GM21528 (cell line): Measurements from ENCODE around the gene RNF141.

Source experiments
- ATAC-seq: cut with Tn5 transposase; IDR thresholded peaks from one replicate; pipeline ENCODE4 v1.9.1; 2021; ENCODE audit warnings: mild to moderate bottlenecking, moderate library complexity; ENCODE audit not compliant: unreplicated experiment, low FRiP score

Gene RNF141, protein sequence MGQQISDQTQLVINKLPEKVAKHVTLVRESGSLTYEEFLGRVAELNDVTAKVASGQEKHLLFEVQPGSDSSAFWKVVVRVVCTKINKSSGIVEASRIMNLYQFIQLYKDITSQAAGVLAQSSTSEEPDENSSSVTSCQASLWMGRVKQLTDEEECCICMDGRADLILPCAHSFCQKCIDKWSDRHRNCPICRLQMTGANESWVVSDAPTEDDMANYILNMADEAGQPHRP

DNA sequence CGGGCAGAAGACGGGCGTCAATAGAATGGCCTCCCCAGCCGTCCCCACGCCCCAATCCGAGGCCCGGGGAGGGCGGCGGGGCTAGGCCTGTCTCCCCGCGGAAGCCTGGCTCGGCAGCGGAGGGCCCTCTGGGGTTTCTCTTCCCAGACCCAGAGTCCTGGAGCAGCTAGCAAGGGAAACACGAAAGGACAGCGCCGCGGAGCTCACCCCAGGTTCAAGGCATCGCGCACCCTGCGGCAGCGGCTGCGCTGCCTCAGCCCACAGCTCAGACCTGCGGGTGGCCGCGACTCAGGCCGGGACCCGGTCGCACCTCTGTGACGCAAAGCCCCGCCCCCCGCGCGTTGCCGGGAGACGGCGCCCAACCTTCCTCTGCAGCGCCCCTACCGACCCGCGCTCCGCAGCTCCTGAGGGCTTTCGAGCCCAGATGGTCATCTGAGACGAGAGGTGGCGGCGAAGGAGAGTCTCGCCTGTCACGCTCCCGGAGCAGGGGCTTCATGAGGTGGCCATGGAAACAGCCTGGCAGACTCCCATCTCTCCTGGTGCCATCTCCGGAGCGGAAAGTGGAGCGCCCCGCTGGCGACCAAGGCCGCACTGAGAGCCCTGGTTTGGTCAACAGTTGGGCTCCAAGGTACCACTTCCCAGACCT is at the start of gene RNF141:
Gene RNF141 (minus strand): TSS at position 273 of the 646 bp plus-strand sequence. CDS start 7,029 bp downstream, outside the sequence.
- peak; percentile 99 for ATAC-seq

DNA sequence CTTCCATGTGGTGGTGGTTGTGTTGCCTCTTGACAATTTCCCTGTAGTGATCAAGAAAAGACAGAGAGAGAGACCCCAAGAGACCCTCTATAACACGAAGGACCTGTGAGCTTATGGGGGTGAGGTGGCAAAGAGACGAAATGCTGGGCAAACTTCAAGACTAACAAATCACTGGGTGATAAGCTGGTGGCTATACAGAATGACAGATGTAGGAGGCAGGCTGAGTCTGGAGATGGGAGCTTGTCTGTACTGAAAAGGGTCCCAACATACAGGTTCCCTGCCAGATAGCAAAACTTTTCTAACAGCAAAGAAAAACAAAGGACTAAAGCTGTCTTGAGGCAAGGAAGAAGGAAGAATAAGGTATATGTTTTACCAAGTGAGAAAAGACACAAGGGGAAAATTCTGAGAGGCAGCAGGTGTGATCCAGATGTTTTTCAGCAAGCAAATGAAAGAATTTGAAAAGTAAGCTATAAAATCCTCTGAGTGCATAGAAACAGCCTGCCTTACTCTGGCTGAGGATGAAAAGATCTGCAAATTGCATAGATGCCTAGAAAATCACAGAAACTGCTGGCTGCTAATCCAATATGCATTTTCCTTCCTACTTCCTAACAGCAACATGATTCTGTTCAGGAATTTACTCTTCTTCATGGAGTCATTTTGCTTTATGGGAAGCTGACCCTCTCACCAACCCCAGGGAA is 49.4 kb upstream of the RNF141 start:
- ATAC-seq = no peak

DNA sequence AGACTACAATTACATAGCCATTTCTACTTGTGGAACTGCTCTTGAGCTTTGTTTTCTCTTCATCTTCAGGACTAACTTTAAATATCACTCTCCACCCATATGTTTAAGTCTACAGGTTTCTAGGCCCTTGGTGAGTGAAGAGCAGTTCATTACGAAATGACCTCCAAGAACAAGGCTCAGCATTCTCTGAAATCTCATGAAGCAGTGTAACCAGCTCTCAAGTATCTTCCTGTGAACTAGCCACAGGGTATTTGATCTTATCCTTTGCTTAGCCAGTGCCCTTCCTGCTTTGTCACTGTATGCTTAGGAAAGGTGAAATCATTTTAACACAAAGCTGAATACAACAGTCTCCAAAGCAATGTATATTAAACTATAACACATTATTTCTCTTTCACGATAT is 47.9 kb upstream of the RNF141 start:
- no peak for ATAC-seq

DNA sequence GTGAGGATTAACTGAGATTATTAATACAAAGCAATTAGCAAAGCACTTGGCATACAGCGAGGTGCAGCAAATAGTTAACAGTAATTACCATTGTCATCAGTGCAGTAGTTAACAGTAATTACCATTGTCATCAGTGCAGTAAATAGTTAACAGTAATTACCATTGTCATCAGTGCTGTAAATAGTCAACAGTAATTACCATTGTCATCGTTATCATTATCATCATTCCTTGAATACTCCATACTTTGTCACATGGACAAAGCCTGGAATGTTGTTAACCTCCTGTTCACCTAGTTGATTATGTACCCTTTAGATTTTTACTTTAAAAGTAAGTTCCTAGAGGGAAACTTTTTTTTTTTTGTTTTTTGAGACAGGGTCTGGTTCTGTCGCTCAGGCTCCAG is 47.0 kb upstream of the RNF141 start:
- no peak for ATAC-seq

DNA sequence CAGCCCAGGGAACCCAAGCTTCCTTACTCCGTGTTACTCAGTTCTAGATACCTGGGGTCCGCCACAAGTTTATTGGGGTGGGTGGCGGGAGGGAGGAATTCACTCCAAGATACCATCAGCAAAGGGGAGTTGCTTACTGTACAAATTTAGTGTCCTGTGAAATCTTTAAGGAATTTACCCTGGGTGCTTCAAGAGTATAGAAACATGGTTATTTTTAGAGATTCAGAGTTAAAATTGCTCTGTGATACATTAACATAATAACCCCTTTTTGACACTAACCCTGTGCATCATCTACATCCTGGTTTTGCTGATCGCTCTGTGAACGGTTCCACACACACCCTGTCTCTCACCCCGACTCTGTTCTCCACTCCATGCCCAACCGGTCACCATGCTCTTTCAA is 46.4 kb upstream of the RNF141 start:
- ATAC-seq = no peak

DNA sequence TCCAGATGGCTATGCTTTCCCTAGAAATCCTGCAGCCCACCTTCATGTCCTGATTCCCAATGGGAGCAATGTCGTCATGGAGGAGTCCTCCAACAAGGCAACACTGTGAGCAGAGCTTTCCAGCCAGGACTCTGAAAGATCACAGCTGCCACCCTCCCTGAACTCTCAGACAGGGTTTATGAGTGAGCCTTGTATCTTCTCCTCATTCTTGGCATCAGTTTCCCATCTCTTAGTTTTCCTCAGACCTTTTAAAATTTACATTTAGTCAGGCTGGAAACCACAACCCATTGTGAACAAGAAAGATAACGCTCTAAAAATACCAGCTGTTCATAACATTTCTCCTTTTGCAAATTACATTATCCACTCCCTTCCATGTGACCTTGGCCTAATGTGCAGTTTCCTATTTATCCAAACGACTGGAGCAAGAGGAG is 43.1 kb upstream of the RNF141 start:
- no peak for ATAC-seq

DNA sequence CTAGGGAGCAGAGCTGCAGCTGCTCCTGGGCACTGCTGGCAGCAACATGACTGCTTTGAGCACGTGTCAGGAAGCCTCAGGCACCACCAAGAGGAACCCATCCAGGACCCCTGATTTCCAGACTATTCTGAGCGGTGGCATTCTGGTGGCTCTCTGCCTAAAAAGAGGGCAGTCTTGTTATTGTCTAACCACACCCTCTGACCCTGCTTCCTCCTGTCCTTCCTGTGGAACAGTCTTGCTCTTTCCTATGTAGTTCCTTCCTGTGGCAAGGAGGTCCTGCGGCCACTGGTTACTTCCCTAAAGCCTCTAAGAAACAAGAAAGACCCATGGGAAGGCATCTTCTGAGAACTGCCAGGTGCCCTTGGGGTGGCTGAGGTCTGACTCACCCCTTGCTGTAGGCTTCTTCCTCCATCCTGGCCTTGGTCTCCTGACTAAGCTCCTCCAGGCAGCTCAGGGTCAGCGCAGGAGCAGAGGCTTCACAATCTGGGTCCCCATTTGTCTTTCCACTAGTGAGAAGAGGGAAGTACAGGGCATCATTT is 40.6 kb upstream of the RNF141 start:
- ATAC-seq = no peak

DNA sequence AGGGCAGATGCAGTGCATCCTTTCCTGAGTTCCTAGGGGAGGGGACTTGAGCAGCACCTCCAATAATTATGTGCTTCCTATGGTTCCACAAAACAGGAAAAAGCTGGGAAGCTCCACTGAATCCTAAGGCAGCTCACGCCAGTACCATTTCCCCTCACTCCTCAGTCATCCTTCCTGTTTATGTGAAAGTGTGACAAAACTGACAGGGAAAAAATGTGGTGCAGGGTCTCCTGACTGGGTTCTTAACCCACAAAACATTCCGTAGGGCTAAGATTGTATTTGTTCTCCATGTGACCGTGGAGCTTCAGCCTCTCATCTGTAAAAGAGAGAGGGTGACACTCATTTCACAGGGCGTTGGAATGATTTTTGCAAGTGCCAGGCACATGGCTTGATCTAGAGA is 39.6 kb upstream of the RNF141 start:
- no peak for ATAC-seq

DNA sequence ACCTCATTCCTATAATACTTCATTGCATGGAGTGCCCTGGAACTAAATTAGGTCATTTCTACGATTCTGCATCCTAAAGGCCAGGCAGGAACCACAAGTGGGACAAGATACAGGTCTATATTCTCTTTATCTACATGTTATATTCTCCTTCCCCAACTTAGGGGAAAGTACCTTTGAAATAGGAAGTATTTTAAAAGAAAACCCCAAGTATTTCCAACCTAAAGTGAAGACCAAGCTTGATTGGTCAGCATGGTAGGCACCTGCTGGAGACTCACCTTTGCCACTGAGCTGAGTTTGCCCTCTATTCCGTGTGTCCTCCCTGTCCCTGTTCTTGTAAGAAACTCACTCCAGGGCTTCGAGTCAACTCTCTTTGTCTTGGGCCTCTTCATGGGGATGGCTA is 38.7 kb upstream of the RNF141 start:
- no peak for ATAC-seq

DNA sequence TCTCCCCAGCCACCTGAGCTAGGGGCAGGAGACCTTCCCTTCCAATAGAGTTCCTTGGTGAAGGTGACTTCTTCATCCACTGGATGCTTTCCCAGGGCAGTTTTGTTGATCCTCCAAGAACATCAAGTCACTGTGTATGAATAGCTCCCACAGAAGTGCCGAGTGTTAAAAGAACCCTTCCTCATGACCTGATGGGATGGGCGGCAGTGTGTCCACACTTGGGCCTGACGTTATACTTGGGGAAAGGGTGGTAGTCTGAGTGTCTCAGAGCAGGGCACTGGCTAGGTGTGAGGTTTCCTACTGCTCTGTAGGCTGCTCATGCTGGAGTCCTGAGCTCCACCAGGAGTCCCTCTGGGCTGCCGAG is 35.0 kb upstream of the RNF141 start:
- no peak for ATAC-seq

DNA sequence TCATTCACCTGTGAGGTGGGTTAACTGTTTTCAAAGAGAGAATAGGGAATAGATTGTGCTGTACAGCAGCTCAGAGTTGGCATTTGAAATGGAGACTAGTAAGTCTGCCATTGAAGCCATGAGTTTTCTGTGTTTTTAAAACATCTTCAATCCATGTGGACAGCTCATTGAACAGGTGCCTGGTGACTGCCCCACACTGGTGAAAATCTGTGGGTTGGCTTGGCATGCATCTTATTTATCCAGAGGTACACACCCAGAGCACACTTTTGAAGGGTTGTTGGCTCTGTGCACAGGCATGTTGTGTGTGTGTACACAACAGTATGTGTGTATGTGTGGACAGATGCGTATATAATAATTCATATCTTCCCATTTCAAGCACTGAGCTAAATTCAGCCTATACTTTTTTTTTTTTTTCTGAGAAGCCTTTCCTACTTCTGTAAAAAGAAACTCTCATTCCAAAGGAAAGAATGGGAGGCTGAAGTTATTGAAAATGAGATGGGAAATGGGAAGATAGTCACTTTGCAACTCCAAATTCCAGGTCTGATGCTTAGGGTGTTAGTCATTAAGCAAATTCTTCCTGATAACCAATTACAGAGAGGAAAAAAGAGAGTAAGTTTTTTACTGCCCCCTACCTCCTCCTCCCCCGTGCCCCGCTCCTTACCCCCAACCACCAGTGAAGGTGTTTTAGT is 34.5 kb upstream of the RNF141 start:
- no peak for ATAC-seq

DNA sequence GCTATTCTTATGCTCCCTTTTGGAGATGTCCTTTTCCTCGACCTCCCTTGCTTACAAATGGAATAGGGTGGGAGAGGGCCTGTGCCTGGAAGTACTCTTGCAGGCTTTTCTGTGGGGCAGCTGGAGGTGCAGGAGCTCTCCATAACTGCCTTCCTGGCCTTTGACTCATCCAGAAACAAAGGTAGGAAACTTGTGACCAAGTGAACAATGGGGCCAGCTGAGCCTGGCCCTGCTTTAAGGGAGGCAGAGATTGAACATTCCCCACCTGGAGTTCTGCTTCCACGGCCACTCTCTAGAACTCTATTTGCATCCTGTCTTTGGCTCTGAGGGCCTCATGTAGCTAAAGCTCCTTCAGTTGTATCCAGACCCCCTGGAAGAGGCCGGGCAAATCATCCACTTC is 32.6 kb upstream of the RNF141 start:
- no peak for ATAC-seq

DNA sequence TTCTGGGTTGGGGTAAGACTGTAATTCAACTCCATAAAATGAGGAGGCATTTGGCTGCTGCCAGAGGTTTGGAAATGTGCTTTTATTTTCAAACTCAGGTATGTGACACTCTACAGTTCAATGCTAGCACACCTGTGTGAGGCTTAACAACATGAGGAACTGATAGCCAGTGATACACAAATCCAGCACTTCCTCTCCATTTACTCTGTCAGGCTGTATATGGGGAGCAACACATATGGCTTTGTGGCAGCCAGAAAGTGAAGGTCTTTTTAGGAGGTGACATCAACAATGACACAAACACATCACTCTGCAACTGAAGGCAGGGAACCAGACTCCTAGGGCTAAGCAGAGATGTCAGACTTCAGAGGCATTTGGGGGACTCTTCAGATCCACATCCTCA is 32.0 kb upstream of the RNF141 start:
- ATAC-seq = no peak

DNA sequence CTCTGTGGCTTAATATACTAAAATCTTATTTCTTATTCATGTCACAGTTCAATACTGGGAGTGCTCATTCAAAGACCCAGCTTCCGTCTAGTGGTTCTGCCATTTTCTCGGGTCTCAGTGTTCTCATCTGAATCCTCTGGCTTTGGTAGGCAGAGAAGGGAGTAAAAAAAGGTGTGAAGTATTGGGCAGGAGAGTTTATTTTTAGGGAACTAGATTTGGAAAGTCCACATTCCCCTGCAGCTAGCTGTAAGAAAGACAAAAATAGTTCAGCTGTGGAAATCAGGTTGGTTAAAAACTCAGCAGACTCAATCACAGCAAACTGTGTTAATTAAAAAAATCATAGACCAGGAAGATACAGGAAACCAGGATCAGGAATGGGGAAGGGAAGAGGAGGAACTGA is 31.5 kb upstream of the RNF141 start:
- no peak for ATAC-seq

DNA sequence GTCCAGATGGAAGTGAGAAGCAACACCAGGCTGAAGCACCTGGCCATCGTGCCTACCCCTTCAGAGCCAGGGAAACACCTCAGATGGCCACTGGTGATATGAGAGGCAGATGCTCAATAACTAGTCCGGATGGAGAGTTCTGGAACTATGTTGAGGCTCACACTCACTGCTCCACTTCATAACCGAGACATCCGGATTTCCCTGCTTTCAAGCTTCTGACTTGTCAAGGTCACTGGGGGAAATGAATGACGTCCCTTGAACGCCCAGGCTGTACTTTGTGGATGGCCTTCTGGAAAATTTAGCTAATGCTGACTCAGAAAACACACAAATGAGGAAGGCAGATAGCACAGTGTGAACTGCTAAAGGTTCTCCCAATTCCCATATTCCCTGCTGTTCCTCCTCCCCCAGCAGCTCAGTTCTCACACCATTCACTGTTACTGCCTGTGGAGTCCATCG is 27.5 kb upstream of the RNF141 start, which contains the start of gene LYVE1:
Gene LYVE1 (minus strand): TSS at position 180 of the 456 bp plus-strand sequence. CDS start 133 bp downstream, at position 47.
- ATAC-seq = no peak

DNA sequence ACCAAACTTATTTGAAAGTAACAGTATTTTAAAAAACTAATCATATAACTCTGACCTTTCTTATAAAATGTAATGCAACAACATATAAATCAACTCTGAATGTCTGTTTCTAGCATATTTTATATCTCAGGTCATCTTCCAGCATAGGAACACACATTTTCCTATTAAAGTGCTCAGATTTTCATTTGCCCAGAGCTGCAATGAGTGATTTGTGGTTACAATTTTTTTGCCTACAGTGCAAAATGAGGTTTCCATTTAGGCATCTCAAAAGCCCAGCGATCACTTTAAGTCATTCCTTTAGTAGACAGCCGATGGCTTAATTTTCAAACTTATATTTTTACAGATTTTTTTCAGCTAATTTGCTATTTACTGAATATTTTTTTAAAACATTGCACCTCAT is 26.5 kb upstream of the RNF141 start:
- ATAC-seq = no peak

DNA sequence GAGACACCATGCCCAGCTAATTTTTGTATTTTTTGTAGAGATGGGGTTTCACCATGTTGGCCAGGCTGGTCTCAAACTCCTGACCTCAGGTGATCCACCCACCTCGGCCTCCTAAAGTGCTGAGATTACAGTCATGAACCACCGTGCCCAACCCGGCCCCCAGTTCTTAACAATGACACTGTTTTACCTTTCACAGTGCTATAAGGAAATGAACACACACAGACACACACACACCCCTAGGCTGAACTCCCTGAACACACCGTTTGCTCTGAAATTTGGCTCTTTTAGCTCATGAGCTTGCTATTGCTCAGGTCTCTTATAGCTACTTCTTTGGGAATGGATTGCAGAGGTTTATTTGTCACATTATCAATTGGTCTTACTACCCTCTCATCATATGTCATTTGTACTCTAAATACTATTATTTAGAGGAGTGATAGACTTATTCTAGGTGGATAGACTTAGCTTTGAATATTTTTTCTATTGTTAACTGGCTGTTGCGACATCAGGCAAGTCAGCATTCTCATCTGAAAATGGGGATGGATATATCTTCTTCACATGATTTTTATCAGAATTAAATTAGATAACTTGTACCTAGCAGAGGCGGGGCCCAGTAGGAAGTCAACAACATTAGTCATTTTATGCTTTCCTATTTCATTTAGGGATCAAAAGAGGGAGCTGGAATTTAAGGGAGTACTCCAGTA is 25.4 kb upstream of the RNF141 start:
- ATAC-seq = no peak

DNA sequence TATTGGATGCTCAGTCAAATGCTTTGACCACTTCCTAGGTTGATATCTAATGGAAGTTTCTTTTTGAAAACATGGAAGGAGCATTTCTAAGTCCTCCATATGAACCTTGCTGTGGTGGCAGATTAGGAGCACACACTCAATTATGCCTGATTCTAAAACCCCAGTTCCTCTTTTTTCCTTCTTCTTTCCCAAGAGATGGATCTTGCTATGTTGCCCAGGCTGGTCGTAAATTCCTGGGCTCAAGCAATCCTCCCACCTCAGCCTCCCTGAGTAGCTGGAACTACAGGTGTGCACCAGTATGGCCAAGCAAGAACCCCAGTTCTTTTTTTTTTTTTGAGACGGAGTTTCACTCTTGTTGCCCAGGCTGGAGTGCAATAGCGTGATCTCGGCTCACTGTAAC is 24.5 kb upstream of the RNF141 start:
- no peak for ATAC-seq

DNA sequence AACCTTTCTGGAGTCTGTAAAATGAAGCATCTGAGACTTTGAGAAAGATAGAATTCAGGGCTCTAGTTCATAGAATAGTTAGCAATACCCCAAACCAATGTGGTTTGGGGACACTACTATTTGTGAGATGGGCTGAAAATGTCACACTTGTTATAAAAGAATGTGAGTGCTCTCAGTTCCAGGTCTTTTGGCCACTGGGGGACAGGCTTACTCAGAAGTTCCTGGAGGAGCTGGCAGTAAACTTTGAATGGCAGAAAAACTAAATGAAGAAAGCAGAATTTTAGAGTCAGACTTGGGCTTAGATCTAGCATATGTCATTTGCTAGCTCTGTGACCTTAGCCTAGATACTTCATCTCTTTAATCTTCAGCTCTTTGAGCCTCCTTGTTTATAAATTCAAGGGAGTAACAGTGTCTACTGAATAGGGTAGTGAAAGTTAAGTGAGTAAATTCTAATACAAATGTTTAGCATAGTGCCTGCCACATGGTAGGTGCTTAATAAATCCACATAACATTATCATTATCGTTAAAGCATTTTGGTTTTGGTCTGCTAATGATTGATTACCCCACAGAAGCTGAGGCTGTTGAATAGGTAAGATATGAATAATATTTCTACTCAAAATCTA is 23.8 kb upstream of the RNF141 start:
- no peak for ATAC-seq

DNA sequence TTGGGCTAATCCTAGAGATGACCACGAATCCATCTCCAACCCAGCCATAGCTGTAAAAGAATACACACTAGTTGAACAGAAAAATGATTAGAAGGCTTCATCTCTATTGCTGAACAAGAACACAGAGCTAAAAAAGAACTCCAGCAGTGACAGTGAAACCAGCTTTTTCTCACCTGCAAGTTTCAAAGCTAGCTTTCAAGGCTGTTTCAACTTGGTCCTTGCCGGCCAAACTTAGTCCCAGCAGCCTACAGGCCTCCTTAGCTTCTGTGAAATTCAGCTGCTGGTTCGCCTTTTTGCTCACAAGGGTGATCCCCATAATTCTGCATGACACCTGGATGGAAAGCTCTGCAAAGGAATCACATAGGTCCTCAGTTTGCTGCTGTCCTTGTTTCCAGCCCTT is 23.0 kb upstream of the RNF141 start:
- no peak for ATAC-seq
